Measurements from ENCODE around the gene ZFP64. TPM values are rescaled to one million over a fixed set of nuclear protein-coding genes. Genes with fewer than 3 reads are reported as not detected.
"Not testable (repeated sequence)": the region's sequence is repeated elsewhere in the genome, so short reads cannot be mapped to it uniquely, and the experiment has no call there.

Gene ZFP64
- total RNA-seq, 2 donors from 2014 or later = 7.3 to 9.1 TPM

DNA sequence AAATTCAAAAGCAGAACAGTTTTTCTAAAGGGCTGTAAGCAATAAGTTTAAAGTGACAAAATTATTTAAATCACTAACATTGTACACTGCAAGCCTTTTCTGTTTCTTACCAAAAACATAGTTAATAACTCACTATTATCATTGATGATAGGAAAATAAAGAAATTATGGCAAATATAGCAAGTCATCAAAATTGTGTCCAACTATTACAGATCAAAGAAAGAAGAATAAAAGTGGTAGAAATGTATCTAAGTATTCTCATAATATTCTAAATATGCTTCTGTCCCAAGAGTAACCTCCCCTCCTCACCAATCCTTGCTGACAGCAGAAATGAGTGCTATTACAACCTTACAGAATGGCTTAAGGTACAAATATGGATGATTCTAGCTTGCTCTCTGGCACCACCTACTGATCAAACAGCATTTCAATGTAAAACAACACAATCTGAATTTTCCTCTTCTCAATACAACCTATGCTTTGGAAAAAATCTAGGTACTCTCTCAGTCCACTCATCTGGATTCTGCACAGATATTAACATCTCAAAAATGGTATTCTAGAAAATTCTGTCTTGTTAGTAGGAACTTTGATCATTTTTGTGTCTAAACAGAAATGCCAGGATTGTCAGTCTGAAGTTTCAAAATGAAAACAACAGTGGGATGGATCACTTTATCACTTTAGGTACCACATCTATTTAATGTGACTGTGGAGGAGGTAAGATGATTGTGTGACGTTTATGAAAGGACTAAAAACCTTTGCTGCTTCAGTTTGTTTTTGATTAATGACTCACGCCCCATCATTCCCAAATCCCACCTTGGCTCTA is 40.9 kb downstream of the ZFP64 start:
- H3K4me1 ChIP-seq = no peaks in the 10 kb centered on the region
- no peak overlapping the region for H3K27ac ChIP-seq
- no peaks in the 10 kb centered on the region for H3K9me3 ChIP-seq
- no peaks in the 10 kb centered on the region for H3K27me3 ChIP-seq
- H3K4me3 ChIP-seq = no peak overlapping the region
- no peak for DNase-seq (ENCODE audit: low spot score)
- peaks cover 15% of the 10 kb centered on the region for H3K36me3 ChIP-seq
- TF ChIP-seq, protein P1, sequence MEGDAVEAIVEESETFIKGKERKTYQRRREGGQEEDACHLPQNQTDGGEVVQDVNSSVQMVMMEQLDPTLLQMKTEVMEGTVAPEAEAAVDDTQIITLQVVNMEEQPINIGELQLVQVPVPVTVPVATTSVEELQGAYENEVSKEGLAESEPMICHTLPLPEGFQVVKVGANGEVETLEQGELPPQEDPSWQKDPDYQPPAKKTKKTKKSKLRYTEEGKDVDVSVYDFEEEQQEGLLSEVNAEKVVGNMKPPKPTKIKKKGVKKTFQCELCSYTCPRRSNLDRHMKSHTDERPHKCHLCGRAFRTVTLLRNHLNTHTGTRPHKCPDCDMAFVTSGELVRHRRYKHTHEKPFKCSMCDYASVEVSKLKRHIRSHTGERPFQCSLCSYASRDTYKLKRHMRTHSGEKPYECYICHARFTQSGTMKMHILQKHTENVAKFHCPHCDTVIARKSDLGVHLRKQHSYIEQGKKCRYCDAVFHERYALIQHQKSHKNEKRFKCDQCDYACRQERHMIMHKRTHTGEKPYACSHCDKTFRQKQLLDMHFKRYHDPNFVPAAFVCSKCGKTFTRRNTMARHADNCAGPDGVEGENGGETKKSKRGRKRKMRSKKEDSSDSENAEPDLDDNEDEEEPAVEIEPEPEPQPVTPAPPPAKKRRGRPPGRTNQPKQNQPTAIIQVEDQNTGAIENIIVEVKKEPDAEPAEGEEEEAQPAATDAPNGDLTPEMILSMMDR (IDR thresholded peaks at IDR 0.05) = peak; percentile 64 to 77

DNA sequence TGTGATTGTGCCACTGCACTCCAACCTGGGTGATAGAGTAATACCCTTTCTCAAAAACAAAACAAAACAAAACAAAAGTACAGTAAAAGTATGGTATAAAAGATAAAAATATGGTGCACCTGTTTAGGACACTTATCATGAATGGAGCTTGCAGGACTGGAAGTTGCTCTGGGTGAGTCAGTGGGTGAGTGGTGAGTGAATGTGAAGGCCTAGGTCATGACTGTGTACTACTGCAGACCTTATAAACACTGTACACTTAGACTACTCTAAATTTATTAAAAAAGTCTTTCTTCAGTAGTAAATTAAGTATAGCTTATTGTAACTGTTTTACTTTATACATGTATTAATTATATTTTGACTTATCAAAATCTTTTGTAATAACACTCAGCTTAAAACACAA is 46.0 kb downstream of the ZFP64 start:
- no peak overlapping the region for H3K27ac ChIP-seq
- no peak for DNase-seq (ENCODE audit: low spot score)

DNA sequence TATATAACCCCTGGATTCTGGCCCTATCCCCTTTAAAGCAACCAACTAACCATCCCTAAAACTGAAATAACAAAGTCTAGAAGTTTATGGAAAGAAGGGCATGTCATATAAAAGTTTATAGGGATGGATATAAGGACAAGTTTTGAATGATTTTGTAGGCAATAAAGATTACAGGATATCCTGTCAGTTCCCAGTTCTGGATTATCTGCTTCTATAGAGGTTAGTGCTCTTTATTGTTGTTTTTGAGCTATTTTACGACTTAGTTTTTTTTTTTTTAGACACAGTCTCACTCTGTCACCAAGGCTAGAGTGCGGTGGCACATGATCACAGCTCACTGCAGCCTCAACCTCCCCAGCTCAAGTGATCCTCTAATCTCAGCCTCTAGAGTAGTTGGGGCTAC is 48.3 kb downstream of the ZFP64 start:
- H3K4me3 ChIP-seq = no peak overlapping the region
- no peaks in the 10 kb centered on the region for H3K4me1 ChIP-seq
- H3K36me3 ChIP-seq = no peaks in the 10 kb centered on the region
- H3K27ac ChIP-seq = no peak overlapping the region
- no peaks in the 10 kb centered on the region for H3K9me3 ChIP-seq
- TF ChIP-seq, protein P1 (IDR thresholded peaks at IDR 0.05) = no peak
- H3K27me3 ChIP-seq = no peaks in the 10 kb centered on the region
- DNase-seq (ENCODE audit: low spot score) = no peak

More for the DNA sequence above, 46.0 kb downstream of the ZFP64 start:
- H3K27me3 ChIP-seq = no peaks in the 10 kb centered on the region
- TF ChIP-seq, protein P1 (IDR thresholded peaks at IDR 0.05) = no peak
- H3K4me1 ChIP-seq = no peaks in the 10 kb centered on the region
- no peak overlapping the region for H3K4me3 ChIP-seq
- H3K9me3 ChIP-seq = no peaks in the 10 kb centered on the region
- no peaks in the 10 kb centered on the region for H3K36me3 ChIP-seq

DNA sequence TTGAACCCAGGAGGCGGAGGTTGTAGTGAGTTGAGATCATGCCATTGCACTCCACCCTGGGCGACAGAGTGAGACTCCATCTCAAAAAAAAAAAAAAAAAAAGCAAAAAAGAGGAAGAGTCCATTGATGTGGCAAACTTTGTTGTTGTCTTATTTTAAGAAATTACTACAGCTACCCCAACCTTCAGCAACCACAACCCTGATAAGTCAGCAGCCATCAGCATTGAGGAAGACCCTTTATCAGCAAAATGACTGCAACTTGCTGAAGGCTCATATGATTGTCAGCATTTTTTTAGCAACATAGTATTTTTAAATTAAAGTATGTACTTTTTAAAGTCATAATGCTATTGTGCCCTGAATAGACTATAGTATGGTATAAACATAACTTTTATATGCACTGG is 48.8 kb downstream of the ZFP64 start:
- Histone ChIP-seq H3K4me3 (no peak overlapping the region), H3K27me3 (no peaks in the 10 kb centered on the region), H3K36me3 (no peaks in the 10 kb centered on the region), H3K9me3 (no peaks in the 10 kb centered on the region), H3K4me1 (no peaks in the 10 kb centered on the region), H3K27ac (no peak overlapping the region)
- TF ChIP-seq, protein P1 (IDR thresholded peaks at IDR 0.05) = no peak
- DNase-seq (ENCODE audit: low spot score) = no peak

DNA sequence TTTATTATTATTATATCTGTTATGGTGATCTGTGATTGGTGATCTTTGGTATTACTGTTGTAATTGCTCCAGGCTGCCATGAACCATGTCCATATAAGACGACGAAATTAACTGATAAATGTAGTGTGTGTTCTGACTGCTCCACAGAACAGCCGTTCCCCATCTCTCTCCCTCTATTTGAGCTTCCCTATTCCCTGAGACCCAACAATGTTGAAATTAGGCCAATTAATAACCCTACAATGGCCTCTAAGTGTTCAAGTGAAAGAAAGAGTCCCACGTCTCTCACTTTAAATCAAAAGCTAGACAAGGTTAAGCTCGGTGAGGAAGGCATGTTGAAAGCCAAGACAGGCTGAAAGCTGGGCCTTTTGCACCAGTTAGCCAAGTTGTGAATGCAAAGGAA is 51.6 kb downstream of the ZFP64 start:
- TF ChIP-seq, protein P1 (IDR thresholded peaks at IDR 0.05) = no peak
- H3K27me3 ChIP-seq = no peaks in the 10 kb centered on the region
- H3K36me3 ChIP-seq = no peaks in the 10 kb centered on the region
- H3K9me3 ChIP-seq = no peaks in the 10 kb centered on the region
- H3K27ac ChIP-seq = no peak overlapping the region
- H3K4me3 ChIP-seq = no peak overlapping the region
- no peaks in the 10 kb centered on the region for H3K4me1 ChIP-seq
- no peak for DNase-seq (ENCODE audit: low spot score)

DNA sequence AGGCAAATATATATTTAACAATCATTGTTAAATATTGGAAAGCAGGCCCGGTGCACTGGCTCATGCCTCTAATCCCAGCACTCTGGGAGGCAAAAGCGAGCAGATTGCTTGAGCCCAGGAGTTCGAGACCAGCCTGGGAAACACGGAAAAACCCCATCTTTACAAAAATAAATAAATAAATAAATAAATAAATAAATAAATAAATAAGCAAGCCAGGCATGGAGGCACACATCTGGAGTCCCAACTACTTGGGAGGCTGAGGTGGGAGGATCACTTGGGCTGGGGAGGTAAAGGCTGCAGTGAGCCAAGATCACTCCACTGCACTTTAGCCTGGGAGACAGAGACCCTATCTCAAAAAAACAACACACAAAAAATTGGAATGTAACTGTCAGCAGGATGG is 53.7 kb downstream of the ZFP64 start:
- Histone ChIP-seq H3K9me3 (no peaks in the 10 kb centered on the region), H3K36me3 (no peaks in the 10 kb centered on the region), H3K27me3 (no peaks in the 10 kb centered on the region), H3K27ac (no peak overlapping the region), H3K4me3 (no peak overlapping the region), H3K4me1 (no peaks in the 10 kb centered on the region)
- TF ChIP-seq, protein P1 (IDR thresholded peaks at IDR 0.05) = no peak
- no peak for DNase-seq (ENCODE audit: low spot score)

DNA sequence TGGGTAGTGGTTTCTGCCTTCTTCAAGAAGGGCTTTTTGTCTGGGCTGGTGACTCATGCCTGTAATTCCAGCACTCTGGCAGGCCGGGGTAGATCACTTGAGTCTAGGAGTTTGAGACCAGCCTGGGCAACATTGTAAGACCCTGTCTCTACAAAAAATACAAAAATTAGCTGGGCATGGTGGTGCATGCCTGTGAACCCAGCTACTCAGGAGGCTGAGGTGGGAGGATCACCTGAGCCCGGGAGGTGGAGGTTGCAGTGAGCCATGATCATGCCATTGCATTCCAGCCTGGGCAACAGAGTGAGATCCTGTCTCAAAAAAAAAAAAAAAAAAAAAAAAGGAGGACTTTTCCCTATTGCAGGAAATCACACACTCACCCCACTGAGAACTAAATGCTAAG is 57.9 kb downstream of the ZFP64 start:
- H3K4me3 ChIP-seq; DNase-seq (ENCODE audit: low spot score); H3K27ac ChIP-seq: not testable (repeated sequence)

More for the DNA sequence above, 57.9 kb downstream of the ZFP64 start:
- not testable (repeated sequence) for H3K36me3 ChIP-seq, H3K27me3 ChIP-seq, H3K9me3 ChIP-seq, H3K4me1 ChIP-seq
